Measurements from ENCODE around the gene NPLOC4. TPM values are rescaled to one million over a fixed set of nuclear protein-coding genes. Genes with fewer than 3 reads are reported as not detected.
"Not testable (repeated sequence)": the region's sequence is repeated elsewhere in the genome, so short reads cannot be mapped to it uniquely, and the experiment has no call there.

NPLOC4 gene
- polyA plus RNA-seq, 1 donor = 55.0 TPM

DNA sequence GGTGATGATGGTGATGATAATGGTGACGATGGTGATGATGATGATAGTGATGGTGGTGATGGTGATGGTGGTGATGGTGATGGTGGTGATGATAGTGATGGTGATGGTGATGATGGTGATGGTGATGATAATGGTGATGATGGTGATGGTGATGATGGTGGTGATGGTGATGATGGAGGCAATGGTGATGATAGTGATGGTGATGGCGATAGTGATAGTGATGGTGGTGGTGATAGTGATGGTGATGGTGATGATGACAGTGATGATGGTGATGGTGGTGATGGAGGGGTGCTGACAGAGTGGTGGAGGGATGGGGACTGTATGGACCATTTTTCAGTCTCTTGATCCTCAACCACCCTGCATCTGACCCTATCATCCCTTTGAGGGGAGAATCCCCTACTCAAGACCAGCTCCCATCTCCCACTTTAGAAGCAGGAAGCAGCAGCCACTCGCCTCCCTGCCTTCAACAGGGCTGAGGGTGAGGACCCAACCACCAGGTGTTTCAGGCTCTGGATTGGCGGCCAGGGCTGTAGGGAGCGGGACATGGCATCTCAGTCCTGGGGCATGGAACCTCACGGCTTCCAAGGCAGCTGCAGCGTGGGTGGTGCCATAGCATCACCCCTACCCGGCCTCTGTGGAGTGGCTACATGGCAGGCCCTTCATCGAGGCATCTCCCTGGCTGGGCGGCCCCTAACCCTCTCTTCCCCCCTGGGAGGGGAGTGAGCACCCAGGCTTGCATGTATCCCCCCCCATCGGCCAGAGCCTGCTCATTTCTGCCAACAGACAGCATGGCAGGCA is 104.2 kb downstream of the NPLOC4 start:
- no peak for DNase-seq

- DNase-seq = not testable (repeated sequence)
These were observed 104.9 kb downstream of the NPLOC4 start for GRCh38 chr17:81531998-81532404.

DNA sequence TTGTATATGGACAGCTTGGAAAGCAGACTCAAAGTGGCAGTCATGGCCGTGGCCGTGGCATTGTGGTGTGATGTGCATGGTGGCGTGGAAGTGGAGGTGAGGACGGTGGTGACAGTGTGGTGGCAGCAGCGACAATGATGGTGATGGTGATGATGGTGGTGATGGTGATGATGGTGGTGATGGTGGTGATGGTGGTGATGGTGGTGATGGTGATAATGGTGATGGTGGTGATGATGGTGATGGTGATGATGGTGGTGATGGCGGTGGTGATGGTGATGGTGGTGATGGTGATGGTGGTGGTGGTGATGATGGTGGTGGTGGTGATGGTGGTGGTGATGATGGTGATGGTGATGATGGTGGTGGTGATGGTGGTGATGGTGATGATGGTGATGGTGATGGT is 105.9 kb downstream of the NPLOC4 start:
- not testable (repeated sequence) for DNase-seq

DNA sequence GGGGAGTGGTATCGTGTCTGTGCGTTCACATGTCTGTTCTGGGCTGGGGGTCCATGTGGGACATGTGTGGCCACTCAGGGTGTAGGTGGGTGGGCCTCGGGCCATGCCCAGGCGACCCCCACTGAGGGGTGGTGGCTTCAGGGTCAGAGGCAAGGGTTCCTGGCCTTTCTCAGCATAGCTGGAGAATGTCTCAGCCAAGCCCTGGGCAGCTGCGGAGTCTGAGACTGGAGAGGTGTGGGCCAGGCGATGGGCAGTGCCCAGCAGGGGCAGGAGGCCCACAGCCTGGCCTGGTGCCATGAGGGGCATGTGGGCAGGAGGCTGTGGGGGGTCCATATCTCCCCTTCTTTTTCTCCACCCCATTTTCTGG is 107.5 kb downstream of the NPLOC4 start:
- no peak for DNase-seq

DNA sequence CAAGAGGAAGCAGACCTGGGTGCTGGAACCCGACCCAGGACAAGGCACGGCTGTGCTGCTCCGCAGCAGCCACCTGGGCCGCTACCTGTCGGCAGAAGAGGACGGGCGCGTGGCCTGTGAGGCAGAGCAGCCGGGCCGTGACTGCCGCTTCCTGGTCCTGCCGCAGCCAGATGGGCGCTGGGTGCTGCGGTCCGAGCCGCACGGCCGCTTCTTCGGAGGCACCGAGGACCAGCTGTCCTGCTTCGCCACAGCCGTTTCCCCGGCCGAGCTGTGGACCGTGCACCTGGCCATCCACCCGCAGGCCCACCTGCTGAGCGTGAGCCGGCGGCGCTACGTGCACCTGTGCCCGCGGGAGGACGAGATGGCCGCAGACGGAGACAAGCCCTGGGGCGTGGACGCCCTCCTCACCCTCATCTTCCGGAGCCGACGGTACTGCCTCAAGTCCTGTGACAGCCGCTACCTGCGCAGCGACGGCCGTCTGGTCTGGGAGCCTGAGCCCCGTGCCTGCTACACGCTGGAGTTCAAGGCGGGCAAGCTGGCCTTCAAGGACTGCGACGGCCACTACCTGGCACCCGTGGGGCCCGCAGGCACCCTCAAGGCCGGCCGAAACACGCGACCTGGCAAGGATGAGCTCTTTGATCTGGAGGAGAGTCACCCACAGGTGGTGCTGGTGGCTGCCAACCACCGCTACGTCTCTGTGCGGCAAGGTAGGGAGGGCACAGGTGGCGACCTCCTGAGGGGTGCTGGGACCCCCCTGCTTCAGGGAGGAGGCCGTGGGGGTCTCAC is 108.1 kb downstream of the NPLOC4 start:
- no peak for DNase-seq

DNA sequence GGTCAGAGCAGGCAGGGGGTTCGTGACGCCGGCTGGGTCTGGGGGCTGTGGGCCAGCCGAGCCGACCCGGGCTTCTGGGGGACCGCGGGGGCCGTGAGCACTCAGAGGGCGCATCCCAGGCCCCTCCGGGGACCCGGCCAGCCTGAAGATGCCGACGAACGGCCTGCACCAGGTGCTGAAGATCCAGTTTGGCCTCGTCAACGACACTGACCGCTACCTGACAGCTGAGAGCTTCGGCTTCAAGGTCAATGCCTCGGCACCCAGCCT is 108.6 kb downstream of the NPLOC4 start:
- no peak for DNase-seq

DNA sequence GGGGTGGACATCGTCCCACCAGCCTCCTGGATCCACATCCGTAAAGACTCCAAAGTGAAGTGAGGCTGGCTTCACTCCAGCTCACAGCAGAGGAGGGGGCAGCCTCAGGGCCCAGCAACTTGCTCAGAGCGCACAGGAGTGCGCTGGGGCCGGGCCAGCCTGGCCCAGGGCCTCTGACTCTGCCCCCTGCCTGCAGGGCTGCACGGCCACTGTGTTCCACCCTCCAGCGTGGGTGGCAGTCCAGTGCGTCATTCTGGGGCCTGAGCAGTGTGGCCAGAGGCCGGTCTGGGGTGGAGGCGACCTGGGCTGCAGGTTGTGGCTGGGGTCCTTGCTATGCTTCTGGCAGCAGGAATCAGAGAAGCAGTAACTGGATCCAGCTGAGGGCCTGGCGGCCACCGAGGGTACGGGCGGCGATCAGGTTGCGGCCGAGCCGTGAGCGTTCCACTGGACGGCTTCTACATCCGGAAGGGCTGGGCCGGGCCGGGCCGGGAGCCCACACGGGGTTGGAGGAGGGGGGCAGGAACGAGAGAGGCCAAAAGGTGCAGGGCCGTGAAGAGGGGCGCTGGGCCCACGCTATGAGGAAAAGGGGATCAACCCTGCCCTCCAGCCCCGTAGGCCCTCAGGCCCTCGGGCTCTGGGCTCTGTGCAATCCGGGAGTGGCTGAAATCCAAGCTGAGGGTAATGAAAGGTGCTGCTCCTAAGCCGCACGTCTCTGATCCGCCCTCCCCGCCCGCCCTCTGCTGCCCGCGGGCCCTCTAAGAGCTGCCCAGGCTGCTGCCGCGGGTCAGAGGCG is 109.1 kb downstream of the NPLOC4 start, which contains the start of gene FSCN2:
TSS of gene FSCN2 (plus strand) at position 787 of the 793 bp plus-strand sequence. CDS start 155 bp downstream, outside the sequence.
- no peak for DNase-seq

- no peak for DNase-seq
These were observed 110.0 kb downstream of the NPLOC4 start for GRCh38 chr17:81526662-81527571.

DNA sequence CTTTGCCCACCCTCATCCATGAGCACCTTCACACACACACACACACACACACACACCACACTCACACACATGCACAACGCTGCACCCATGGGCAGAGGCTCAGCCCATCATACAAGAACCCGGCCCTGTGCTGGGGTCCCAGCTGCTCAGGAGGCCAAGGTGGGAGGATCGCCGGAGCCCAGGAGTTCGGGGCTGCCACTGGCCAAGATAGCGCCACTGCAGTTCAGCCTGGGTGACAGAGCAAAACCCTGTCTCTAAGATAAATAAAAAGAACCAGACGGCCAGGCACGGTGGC is 112.1 kb downstream of the NPLOC4 start:
- DNase-seq = no peak

DNA sequence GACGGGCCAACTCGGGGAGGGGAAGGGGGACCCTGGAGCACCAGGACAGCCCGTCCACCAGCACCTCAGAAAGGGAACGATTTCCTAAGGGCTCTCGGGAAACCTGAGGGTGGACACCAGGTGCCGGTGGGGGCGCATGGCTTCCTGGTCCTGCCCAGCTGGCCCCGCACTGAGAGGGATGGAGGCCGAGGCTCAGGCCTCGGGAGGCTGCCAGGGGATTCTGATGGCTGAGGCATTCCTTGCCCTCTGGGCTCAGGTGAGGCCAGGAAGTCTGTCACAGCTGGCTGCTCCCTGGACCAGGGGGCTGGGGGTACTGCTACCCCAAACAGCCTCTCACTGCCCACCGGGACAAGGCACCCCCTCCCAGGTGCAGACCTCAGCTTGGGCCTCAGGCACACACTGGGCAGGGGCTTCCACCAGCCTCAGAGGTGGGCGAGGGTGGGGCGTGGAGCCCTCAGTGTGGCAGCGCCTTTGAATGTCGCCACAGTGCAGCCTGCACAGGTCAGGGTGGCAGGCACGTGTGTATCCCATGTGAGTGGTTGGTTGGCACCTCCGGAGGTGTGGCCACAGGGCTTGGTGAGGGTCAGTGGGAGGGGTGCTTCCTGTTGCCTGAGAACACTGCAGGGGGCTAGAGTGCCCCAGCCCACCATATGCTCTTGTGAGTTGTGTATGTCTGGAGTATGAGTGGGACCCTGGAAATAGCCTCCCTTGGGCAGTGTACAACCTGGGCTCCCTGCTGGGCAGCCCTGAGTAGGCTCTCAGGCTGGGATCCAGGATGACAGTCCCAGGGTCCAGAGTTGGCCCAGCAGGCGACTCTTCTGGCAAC is 112.7 kb downstream of the NPLOC4 start:
- no peak for DNase-seq

- no peak for DNase-seq
These were observed 113.4 kb downstream of the NPLOC4 start for GRCh38 chr17:81523402-81524038.

GRCh38 chr17:81522491-81523401 is 114.2 kb downstream of the NPLOC4 start:
- DNase-seq = no peak

GRCh38 chr17:81520021-81520901 is 116.7 kb downstream of the NPLOC4 start:
- DNase-seq = no peak

DNA sequence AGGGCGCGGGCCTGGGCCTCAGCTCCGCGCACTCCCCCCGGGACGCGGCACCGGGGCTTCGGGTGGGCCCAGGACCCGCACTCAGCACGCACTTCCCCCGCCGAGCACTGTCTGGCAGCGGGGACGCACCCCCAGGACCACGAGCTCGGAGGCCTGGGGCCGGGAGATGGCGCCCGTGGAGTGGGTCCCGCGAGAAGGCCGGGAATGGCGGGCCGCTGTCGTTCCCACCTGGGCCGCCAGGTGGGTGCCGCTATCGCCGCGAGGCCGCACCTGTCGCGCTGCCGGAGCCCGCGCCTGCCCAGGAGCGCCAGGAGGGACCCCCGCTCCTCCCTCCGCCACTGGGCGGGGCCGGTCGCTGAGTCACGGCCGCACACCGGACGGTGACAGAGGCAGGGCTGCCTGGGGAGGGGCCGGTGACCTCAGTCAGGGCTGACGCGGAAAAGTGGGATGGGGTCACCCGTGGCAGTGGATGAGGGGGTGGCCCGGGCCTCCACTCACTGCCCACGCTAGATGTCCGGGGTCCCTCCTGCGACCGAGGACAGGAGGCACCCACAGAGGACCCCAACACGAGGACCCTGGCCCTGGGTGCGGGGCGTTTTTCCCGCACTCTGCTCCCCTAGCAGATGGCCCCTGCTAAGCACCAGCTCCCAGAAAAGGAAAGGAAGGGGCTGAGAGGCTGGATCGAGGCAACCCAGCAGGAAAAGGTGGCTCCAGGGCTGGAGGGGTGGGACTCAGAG is 117.5 kb downstream of the NPLOC4 start:
- DNase-seq = no peak

DNA sequence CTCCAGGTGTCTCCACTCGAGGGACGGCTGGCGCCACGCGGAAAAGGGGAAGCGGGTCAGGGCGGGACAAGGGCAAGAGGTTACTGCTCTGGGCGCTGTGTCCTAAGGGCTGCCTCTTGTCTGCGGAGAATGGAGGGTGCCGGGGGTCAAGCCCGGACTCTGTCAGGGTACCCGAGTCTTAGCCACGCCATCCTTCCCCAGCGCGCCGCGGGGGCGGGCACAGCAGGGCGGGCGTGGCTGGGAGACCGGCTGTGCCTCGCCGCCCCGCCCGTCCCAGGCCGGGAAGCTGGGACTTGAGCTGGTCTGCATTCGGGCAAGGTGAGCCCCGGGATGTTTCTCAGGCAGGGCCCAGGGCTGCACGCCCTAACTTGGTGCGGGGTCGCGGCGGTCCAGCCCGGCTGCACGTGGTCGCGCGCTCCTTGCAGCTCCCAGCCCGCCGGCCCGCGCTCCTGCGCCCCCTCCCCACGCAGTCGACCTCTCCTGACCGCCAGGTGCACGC is 118.1 kb downstream of the NPLOC4 start:
- no peak for DNase-seq

DNA sequence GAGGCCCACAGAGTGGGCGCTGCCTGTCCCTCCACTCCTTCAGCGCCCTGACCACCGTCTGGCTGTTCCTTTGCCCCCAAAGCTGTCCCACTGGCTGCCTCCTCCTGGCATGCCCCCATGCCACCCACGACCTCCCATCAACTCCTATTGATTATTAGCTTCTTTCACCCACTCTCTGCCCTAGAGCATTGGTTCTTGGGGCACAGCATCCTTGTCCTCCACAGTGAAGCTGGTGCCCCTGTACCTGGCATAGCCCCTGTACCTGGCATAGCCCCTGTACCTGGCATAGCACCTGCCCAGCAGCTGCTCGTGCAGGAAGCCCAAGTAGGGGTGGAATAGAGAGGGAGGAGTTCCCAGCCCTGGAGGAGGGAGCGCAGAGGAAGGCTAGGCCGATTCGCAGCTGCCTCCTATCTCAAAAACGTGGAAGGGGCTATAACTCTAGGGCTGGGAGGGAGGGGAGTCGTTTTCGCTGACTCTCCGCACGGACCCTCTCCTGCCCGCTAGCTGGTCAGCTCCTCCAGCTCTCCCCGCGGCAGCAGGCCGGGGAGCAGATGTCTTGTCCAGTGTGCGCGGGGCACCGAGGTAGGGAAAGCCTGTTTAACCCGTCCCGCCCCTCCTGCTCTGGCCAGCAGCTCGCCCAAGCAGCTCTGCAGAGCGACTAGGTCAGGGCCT is 118.7 kb downstream of the NPLOC4 start:
- no peak for DNase-seq

Data from hindlimb muscle (tissue), 1 donor.